ENCODE data around the gene MRPS21. TPM values are rescaled to one million over a fixed set of nuclear protein-coding genes. Genes with fewer than 3 reads are reported as not detected.
A peak's percentile ranks its signal among the peaks of the same experiment; 100 is the strongest.

MRPS21 gene
- total and polyA plus RNA-seq, 12 donors = 28.9 to 367 (median 92.0) TPM

GRCh38 chr1:150259758-150260669, 33.6 kb upstream of the MRPS21 start:
- 14 to 19% (median 16%) methylated on average over 10 to 11 of the region's 11 CpGs for WGBS, 4 donors
- Histone ChIP-seq H3K9me3 (replicated peaks in 1 of 3) (no peaks in the 10 kb centered on the region), H3K4me3 (peak overlapping the region in 1 of 4 donors; percentile 29), H3K4me1 (replicated peaks in 1 of 2) (peaks cover 21 to 24% of the 10 kb centered on the region in 2 donors), H3K36me3 (replicated peaks in 1 of 2) (peaks cover 0 to 11% of the 10 kb centered on the region in 2 donors), H3K27me3 (no peaks in the 10 kb centered on the region), H3K27ac (peak overlapping the region in 4 of 5 donors; percentile 3 to 65 (median 43))
- intact Hi-C loops (cut with DNase I) = no loop called here
- TF ChIP-seq POLR2A (IDR thresholded peaks at IDR 0.05) (peak in 1 of 2 donors; percentile 57), CTCF (IDR thresholded peaks at IDR 0.05) (no peak)
- DNase-seq = peak in 6 of 7 donors; percentile 68 to 77 (median 74)

- Histone ChIP-seq H3K27me3 (no peaks in the 10 kb centered on the region), H3K9me3 (replicated peaks in 1 of 3) (no peaks in the 10 kb centered on the region), H3K4me3 (no peak overlapping the region), H3K4me1 (replicated peaks in 1 of 2) (peaks cover 11 to 20% of the 10 kb centered on the region in 2 donors), H3K36me3 (replicated peaks in 1 of 2) (peaks cover 0 to 25% of the 10 kb centered on the region in 2 donors), H3K27ac (no peak overlapping the region)
- no peak for DNase-seq
- 81 to 89% (median 83%) methylated on average over 5 to 6 of the region's 6 CpGs for WGBS, 4 donors
- TF ChIP-seq CTCF (IDR thresholded peaks at IDR 0.05) (no peak), POLR2A (IDR thresholded peaks at IDR 0.05) (no peak)
- intact Hi-C loops (cut with DNase I) = no loop called here
Measured at GRCh38 chr1:150261367-150261766, 32.3 kb upstream of the MRPS21 start.

GRCh38 chr1:150262388-150263320, 31.0 kb upstream of the MRPS21 start:
- WGBS, 4 donors = 78 to 85% (median 83%) methylated on average over 6 of the region's 6 CpGs
- no peaks in the 10 kb centered on the region for H3K9me3 ChIP-seq (replicated peaks in 1 of 3)
- TF ChIP-seq POLR2A (IDR thresholded peaks at IDR 0.05) (no peak), CTCF (IDR thresholded peaks at IDR 0.05) (no peak)
- peaks cover 0 to 34% of the 10 kb centered on the region in 2 donors for H3K36me3 ChIP-seq (replicated peaks in 1 of 2)
- DNase-seq = no peak
- no peaks in the 10 kb centered on the region for H3K27me3 ChIP-seq
- intact Hi-C loops (cut with DNase I) = no loop called here
- H3K4me3 ChIP-seq = no peak overlapping the region
- peaks cover 14 to 22% of the 10 kb centered on the region in 2 donors for H3K4me1 ChIP-seq (replicated peaks in 1 of 2)
- no peak overlapping the region for H3K27ac ChIP-seq

- Histone ChIP-seq H3K27ac (no peak overlapping the region), H3K36me3 (replicated peaks in 1 of 2) (peaks cover 0 to 34% of the 10 kb centered on the region in 2 donors), H3K27me3 (no peaks in the 10 kb centered on the region), H3K4me3 (no peak overlapping the region), H3K4me1 (replicated peaks in 1 of 2) (peaks cover 17 to 25% of the 10 kb centered on the region in 2 donors), H3K9me3 (replicated peaks in 1 of 3) (no peaks in the 10 kb centered on the region)
- no peak for DNase-seq
- intact Hi-C loops (cut with DNase I) = no loop called here
- WGBS, 4 donors = 80 to 89% (median 85%) methylated on average over 6 of the region's 6 CpGs
- TF ChIP-seq CTCF (IDR thresholded peaks at IDR 0.05) (no peak), POLR2A (IDR thresholded peaks at IDR 0.05) (no peak)
Measured at GRCh38 chr1:150263549-150263948, 30.1 kb upstream of the MRPS21 start.

All from adrenal gland (tissue), 12 donors.